Measurements from ENCODE around the gene SKOR2.

Gene SKOR2

DNA sequence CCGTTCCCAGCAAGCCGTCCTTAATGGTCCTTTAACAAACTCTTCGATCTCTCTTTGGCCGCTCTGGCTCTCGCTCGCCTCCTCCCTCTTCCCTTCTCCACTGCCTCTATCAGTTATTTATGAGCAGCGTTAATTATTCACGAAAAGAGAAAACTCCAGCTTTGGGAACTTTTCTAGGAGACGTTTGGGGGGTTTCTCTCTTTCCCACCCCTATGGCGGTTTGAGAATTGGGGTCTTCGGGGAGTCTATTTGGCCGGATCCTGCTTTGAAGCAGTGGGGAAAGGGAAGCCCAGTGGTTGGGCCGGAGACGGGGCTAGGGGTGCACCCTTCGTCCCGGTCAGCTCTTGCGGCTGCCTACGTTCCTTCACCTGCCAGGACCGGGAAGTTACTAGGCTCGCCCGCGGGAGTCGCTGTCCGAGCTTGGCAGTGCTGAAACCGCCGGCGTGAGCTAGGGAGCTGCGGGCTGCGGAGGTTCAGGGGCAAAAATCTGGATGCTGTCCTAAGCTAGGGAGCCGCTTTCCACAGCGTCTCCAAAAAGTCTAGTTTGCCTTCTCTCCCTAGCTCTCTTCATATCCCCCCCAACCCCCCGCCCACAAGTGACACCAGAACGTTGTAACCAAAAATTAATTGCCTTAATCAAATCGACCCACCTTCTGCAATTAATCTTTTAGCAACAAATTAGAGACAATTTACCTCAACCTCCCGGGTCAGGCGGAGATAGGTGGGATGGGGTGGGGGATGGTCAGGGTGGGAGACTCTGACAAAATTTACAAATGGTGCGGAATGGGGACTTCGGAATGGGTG, 8.9 kb upstream of the SKOR2 start:
- DNase-seq (ENCODE audit: low spot score) = peak; percentile 78

GRCh38 chr18:47254341-47254939, 3.0 kb upstream of the SKOR2 start:
- no peak for DNase-seq (ENCODE audit: low spot score)

- DNase-seq (ENCODE audit: low spot score) = no peak
Observed at GRCh38 chr18:47253101-47253654, 1.7 kb upstream of the SKOR2 start.

GRCh38 chr18:47250391-47251046, 941 bp downstream of the SKOR2 start:
- DNase-seq (ENCODE audit: low spot score) = no peak

- DNase-seq (ENCODE audit: low spot score) = no peak
Observed at GRCh38 chr18:47249314-47249981, 2.0 kb downstream of the SKOR2 start.

DNA sequence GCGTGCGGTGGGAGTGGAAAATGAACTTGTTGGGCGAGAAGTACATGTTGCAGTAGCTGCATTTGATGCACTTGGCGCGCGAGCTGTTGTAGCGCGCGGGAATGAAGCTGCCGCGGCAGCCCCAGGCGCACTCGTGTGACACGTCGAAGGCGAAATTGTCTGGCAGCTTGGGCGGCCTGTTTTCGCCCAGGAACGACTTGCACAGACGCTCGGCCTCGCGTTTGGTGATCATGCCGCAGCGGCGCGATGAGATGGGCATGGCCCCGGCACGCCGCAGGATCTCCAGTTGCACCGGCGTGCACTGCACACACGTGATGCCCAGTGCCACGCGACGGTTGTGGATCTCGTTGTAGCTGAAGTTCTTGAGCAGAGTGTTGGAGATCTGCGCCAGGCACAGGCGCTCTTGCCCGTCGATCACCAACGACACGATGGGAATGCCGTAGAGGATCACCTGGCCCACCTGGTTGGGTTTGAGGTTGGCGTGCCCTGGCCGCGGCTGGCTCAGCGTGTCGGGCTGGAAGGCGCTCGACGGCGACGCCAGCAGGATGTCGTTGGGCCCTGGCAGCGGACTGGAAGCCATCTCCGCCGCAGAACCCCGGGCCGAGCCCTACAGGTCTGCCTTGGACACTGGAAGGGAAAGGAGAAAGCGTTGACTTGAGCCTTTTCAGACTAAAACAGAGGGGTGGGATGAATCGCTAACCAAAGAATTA, 2.7 kb downstream of the SKOR2 start:
- no peak for DNase-seq (ENCODE audit: low spot score)

DNA sequence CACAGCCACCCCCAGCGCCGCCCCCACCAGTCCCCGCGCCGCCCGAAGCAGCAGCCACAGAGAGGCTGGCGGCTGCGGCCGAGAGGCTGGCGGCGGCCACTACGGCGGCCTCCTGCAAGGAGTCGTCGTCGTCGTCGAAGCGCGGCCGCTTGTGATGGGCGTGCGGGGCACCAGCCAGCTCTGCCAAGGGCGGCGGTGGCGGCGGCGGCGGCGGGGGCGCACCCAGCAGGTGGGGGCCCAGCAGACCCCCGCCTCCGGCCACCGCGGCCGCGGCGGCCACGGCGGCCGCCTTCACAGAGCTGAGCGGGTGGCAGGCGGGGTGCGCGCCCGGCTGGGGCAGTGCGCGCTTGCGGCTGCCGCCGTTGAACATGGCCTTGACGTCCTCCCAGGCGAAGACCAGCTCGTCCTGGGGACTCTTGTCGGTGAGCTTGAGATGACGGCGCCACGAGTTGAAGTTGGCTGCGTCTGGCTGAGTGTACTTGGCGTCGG, 3.3 kb downstream of the SKOR2 start:
- DNase-seq (ENCODE audit: low spot score) = no peak

GRCh38 chr18:47247416-47248114, 3.9 kb downstream of the SKOR2 start:
- no peak for DNase-seq (ENCODE audit: low spot score)

- DNase-seq (ENCODE audit: low spot score) = no peak
Observed at GRCh38 chr18:47247036-47247415, 4.4 kb downstream of the SKOR2 start.

- no peak for DNase-seq (ENCODE audit: low spot score)
Observed at GRCh38 chr18:47246027-47246971, 5.2 kb downstream of the SKOR2 start.

DNA sequence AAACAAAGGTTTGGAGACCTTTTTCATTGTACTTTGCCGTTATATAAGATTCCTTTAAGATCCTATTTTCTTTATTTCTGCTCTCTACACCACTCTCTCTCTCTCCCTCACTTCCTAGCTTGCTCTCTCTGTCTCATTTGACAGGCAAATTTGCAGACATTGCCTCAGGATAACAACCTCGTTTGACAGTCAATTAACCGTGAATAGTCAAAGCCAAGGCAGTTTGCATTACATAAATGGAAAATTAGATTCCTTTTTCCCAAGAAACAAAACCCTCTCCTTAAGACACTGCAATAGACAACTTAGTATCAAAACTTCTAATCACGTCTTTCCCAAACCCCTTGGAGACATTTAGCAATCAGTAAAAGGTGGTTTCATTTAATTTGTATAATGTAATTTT, 7.4 kb downstream of the SKOR2 start:
- DNase-seq (ENCODE audit: low spot score) = no peak

- DNase-seq (ENCODE audit: low spot score) = no peak
Observed at GRCh38 chr18:47235096-47235495, 16.4 kb downstream of the SKOR2 start.

DNA sequence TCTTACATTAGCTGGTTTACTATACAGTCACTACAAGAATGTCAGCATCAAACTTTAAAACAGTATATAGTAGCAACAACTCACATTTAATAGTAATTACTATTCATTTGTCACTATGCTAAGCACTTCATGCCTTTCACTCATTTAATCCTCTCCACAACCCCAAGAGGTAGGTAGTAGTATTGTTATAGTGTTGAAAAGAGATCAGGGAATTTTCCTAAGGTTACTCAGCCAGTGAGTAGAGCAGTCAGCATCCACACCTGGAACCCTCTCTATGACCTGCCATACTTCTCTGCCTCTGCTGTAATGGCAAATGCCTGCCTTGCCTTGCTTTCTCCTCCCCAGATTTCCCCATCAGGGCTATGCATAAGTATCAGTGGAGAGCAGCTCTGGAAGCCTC, 24.8 kb downstream of the SKOR2 start:
- DNase-seq (ENCODE audit: low spot score) = no peak

DNA sequence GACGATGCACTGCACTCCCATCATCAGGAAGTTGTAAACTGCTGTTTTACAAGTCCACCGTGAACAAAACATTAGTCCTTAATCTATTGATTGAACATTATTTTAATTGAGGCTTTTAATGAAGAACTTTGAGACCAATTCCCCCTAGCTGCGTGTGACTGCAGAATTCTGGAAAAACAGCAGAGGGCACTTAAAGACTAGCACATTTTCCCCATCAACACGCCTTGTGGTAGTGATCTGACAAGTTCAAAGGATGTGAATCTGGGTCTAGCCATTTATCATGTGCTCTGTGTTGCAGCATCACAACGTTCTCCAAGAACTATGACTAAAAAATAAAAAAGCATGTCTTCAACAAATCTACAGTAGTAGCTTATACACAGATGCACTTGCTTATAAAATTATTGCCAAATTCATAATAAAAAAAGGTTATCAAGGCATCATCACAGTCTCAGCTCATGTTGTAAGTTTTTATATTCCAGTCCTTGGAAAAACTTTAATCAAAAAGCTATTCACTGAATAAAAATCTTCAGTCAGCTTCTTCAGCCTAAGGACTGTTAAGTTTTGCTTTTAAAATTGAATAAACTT, 35.8 kb downstream of the SKOR2 start:
- no peak for DNase-seq (ENCODE audit: low spot score)

GRCh38 chr18:47209171-47209570, 42.3 kb downstream of the SKOR2 start:
- no peak for DNase-seq (ENCODE audit: low spot score)

DNA sequence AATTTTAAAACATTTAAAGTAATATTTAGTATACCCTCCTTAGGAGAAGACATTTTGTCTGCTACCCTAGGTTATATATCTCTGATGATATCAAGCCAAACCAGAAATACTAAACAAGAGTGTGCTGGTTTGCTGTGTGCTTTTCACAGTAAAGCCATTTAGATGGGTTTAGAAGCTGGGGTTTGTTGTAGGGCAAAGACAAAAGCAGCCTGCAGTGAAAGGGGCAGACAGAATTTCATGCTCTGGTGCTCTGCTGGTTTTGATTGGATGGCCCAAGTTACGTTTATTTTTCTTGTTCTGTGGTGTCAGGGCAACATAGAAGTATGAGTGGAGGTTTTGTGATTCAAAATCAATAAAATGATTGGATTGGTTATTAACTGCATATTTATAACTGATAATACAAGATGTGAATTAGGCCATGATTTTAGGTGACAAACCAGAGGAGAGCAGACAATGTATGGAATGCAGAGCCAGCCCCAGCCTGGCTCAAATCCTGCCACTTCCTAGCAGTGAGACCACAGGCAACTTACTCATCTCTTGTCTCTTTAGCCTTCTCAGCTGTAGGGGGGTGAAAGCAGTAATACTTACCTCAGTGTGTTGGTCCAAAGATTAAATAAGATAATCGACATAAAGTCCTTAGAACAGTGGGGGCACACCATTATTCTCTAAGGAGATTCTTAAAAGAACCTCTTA, 44.4 kb downstream of the SKOR2 start:
- no peak for DNase-seq (ENCODE audit: low spot score)

GRCh38 chr18:47204908-47205522, 46.4 kb downstream of the SKOR2 start:
- DNase-seq (ENCODE audit: low spot score) = no peak
